H1 (cell line): ENCODE measurements around the gene MAPK8IP2.

Experiments used
- EZH2 ChIP-seq: fragments of 200-600 bp; sonication (generic); IDR thresholded peaks from 2 replicates; pipeline ENCODE4 v1.7.1; 2012; ENCODE audit warnings: low read depth, mild to moderate bottlenecking, moderate library complexity, low read length, inconsistent platforms; ENCODE audit not compliant: severe bottlenecking
- POLR2A ChIP-seq, 2 experiments: IDR thresholded peaks; 1 replicate in 1 of 2; 2 replicates in 1 of 2; pipeline ENCODE4 v1.6.1; 2011; ENCODE audit warnings: low read depth in 2 of 2, low read length in 2 of 2, mild to moderate bottlenecking in 2 of 2; ENCODE audit errors: control extremely low read depth in 1 of 2

DNA sequence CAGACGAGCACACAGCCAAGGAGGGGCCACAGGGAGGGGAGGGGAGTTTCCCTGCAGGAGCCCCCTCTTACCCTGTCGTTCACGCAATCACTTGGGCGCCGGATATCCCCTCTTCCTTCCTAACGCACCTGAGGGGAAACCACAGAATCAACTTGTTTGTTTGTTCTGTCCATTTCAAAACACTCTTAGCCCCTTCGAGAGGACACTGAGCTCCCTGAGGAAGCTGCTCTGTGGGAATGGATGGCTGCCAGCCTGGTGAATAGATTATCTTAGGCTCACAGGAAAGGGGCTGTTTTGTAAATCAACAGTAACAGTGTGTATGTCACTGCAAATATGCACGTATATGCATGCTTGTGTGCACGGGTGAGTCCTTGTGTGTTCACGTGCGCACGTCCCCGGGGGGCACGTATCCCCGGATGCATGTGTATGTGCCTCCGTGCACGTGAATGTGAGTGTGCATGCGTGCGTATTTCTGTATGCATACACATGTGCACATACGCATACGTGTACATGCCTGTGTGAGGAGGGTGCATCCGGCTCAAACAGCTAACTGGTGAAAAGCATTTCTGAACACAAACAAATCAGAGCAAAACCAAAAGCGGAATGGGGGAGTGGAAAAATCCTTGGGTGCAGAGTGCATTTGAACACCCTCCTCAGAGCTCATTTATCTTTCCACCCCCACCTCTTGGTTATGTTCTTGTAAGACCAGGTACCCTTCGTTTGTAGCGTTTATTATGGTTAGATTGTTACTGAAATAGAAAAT, 20.2 kb downstream of the MAPK8IP2 start:
- TF ChIP-seq POLR2A (IDR thresholded peaks at IDR 0.05; ENCODE audit: control extremely low read depth in 1 of 2, low read depth in 2 of 2, low read length in 2 of 2) = no peak
- TF ChIP-seq EZH2 = no peak
